HepG2 (cell line): ENCODE data around the gene ADGRG6.

Experiments
- ASH2L ChIP-seq: fragments of 300-600, 200-600 bp; sonication (generic); IDR thresholded peaks from 2 replicates; pipeline ENCODE4 v1.7.0; 2017; ENCODE audit warnings: low read depth, mild to moderate bottlenecking, moderate library complexity, mixed read lengths, low read length; ENCODE audit not compliant: insufficient read length
- CTCF ChIP-seq: sonication (generic); formaldehyde crosslinking; IDR thresholded peaks from 2 replicates; pipeline ENCODE4 v1.5.0; 2020; ENCODE audit warnings: mild to moderate bottlenecking, missing genetic modification reagents, moderate library complexity
- DNMT3B ChIP-seq: conservative IDR thresholded peaks from 2 replicates; pipeline ENCODE4 v1.6.1; 2016; ENCODE audit warnings: missing biosample characterization, control low read depth
- HDAC1 ChIP-seq: sonication (generic); formaldehyde crosslinking; IDR thresholded peaks from 2 replicates; pipeline ENCODE4 v1.5.1; 2020; ENCODE audit warnings: mild to moderate bottlenecking, missing genetic modification reagents
- PATZ1 ChIP-seq: sonication (generic); formaldehyde crosslinking; IDR thresholded peaks from 2 replicates; pipeline ENCODE4 v1.4.0; 2020; ENCODE audit warnings: missing genetic modification reagents
- RAD51 ChIP-seq: fragments of 450-650 bp; IDR thresholded peaks from 2 replicates; pipeline ENCODE4 v1.6.1; 2016; ENCODE audit warnings: borderline replicate concordance
- TAF1 ChIP-seq: sonication (generic); formaldehyde crosslinking; IDR thresholded peaks from 2 replicates; pipeline ENCODE4 v1.4.0; 2020; ENCODE audit warnings: missing genetic modification reagents
- TRIM24 ChIP-seq: sonication (generic); formaldehyde crosslinking; IDR thresholded peaks from 2 replicates; pipeline ENCODE4 v1.8.0; 2022; ENCODE audit warnings: mild to moderate bottlenecking, missing genetic modification reagents
- USF2 ChIP-seq, 2 experiments: sonication (generic) in 1 of 2; formaldehyde crosslinking in 1 of 2; IDR thresholded peaks; 2 replicates each; pipeline versions ENCODE4 v1.5.1 to v1.6.1; 2011 to 2020; ENCODE audit warnings: borderline replicate concordance in 1 of 2, low read depth in 1 of 2, low read length in 1 of 2, mild to moderate bottlenecking in 1 of 2, missing genetic modification reagents in 1 of 2, moderate library complexity in 1 of 2
- ZNF564 ChIP-seq: sonication (generic); formaldehyde crosslinking; IDR thresholded peaks from 2 replicates; pipeline ENCODE4 v1.8.1; 2023; ENCODE audit warnings: mild to moderate bottlenecking, missing genetic modification reagents
- ZNF710 ChIP-seq: sonication (generic); formaldehyde crosslinking; IDR thresholded peaks from 2 replicates; pipeline ENCODE4 v1.5.0; 2020; ENCODE audit warnings: mild to moderate bottlenecking, missing genetic modification reagents, borderline replicate concordance

GRCh38 chr6:142356884-142357225 lies 55.0 kb downstream of the ADGRG6 start:
- TF ChIP-seq TAF1 (CRISPR knock-in tag) (no peak), TRIM24 (CRISPR knock-in tag) (no peak), USF2 (IDR thresholded peaks at IDR 0.05; ENCODE audit: low read depth, low read length) (no peak), USF2 (CRISPR knock-in tag; IDR thresholded peaks at IDR 0.05; ENCODE audit: borderline replicate concordance) (no peak), CTCF (CRISPR knock-in tag) (no peak), ZNF710 (CRISPR knock-in tag) (no peak), DNMT3B (CRISPR knock-in tag) (no peak), PATZ1 (CRISPR knock-in tag) (no peak), RAD51 (no peak), ASH2L (no peak), ZNF564 (CRISPR knock-in tag) (no peak), HDAC1 (CRISPR knock-in tag) (no peak)
